ENCODE results near the gene MAST4. TPM values are rescaled to one million over a fixed set of nuclear protein-coding genes. Genes with fewer than 3 reads are reported as not detected.
A peak's percentile ranks its signal among the peaks of the same experiment; 100 is the strongest.

MAST4 gene
- total RNA-seq, 2 donors from 2014 or later, result 11.0 to 11.5 TPM

DNA sequence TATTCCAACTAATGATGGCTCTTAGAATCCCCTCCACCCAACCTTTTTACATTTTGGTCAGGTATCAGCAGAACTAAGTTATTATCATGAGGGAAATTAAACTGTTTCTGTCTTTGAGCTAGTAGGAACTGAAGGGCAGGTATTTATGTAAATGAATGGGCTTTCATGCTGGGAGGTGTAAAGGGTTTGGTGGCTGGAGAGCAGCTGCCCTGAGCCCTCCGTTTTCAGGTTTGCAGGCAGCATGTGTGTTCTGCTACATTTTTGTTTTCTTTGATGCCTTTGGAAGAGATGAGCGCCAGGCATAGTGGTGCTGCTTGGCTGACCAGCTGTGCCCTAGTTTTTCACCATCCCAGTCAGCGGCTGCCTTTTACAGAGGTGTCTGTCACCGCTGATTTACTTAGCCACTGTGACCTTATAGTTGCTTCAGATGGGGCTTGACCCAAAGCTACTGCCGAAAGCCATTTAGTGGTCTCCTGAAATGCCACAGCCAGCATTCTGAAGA lies 231.9 kb downstream of the MAST4 start:
- H3K27ac ChIP-seq (ENCODE audit: low read depth, low read length), result no peak overlapping the region
- H3K4me3 ChIP-seq (ENCODE audit: low read length), result peak overlapping the region; percentile 77
- peaks cover 20% of the 10 kb centered on the region for H3K4me1 ChIP-seq (ENCODE audit: control insufficient read depth, insufficient read depth, low read length)
- no peaks in the 10 kb centered on the region for H3K36me3 ChIP-seq (ENCODE audit: control insufficient read depth, insufficient read depth, low read length)
- peaks cover 15% of the 10 kb centered on the region for H3K27me3 Mint-ChIP-seq (ENCODE audit: insufficient read depth)
- H3K4me3 Mint-ChIP-seq, result peak overlapping the region; percentile 52
- peaks cover 26% of the 10 kb centered on the region for H3K27me3 ChIP-seq (ENCODE audit: control insufficient read depth, insufficient read depth, low read length, poor library complexity, severe bottlenecking)
- WGBS, 2 experiments (ENCODE audit: insufficient coverage in 1 of 2, insufficient read length in 1 of 2), result 9 to 10% methylated on average over 4 to 5 of the region's 5 CpGs
- H3K9ac ChIP-seq (ENCODE audit: extremely low read depth, low read length, poor library complexity, severe bottlenecking), result peak overlapping the region; percentile 27
- no peaks in the 10 kb centered on the region for H3K9me3 ChIP-seq (ENCODE audit: control insufficient read depth, low read length)
- H3K9me3 Mint-ChIP-seq, result no peaks in the 10 kb centered on the region
- H3K4me1 Mint-ChIP-seq, result peaks cover 46% of the 10 kb centered on the region
- no peaks in the 10 kb centered on the region for H3K36me3 Mint-ChIP-seq (ENCODE audit: low read depth)
- DNase-seq, result peak; percentile 77
- peak overlapping the region; percentile 42 for H3K27ac Mint-ChIP-seq
- TF ChIP-seq, protein P1, sequence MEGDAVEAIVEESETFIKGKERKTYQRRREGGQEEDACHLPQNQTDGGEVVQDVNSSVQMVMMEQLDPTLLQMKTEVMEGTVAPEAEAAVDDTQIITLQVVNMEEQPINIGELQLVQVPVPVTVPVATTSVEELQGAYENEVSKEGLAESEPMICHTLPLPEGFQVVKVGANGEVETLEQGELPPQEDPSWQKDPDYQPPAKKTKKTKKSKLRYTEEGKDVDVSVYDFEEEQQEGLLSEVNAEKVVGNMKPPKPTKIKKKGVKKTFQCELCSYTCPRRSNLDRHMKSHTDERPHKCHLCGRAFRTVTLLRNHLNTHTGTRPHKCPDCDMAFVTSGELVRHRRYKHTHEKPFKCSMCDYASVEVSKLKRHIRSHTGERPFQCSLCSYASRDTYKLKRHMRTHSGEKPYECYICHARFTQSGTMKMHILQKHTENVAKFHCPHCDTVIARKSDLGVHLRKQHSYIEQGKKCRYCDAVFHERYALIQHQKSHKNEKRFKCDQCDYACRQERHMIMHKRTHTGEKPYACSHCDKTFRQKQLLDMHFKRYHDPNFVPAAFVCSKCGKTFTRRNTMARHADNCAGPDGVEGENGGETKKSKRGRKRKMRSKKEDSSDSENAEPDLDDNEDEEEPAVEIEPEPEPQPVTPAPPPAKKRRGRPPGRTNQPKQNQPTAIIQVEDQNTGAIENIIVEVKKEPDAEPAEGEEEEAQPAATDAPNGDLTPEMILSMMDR (conservative IDR thresholded peaks at IDR 0.05), result no peak

GRCh38 chr5:66828548-66829357 lies 232.6 kb downstream of the MAST4 start:
- DNase-seq, result peak; percentile 89
- TF ChIP-seq, protein P1 (conservative IDR thresholded peaks at IDR 0.05), result no peak
- Mint-ChIP-seq H3K27me3 (ENCODE audit: insufficient read depth) (peaks cover 15% of the 10 kb centered on the region), H3K4me1 (peaks cover 45% of the 10 kb centered on the region), H3K27ac (peak overlapping the region; percentile 42), H3K4me3 (peak overlapping the region; percentile 52), H3K9me3 (no peaks in the 10 kb centered on the region), H3K36me3 (ENCODE audit: low read depth) (no peaks in the 10 kb centered on the region)
- Histone ChIP-seq H3K4me3 (ENCODE audit: low read length) (peak overlapping the region; percentile 77), H3K27me3 (ENCODE audit: control insufficient read depth, insufficient read depth, low read length, poor library complexity, severe bottlenecking) (peaks cover 24% of the 10 kb centered on the region), H3K4me1 (ENCODE audit: control insufficient read depth, insufficient read depth, low read length) (peaks cover 20% of the 10 kb centered on the region), H3K9me3 (ENCODE audit: control insufficient read depth, low read length) (no peaks in the 10 kb centered on the region), H3K9ac (ENCODE audit: extremely low read depth, low read length, poor library complexity, severe bottlenecking) (peak overlapping the region; percentile 27), H3K27ac (ENCODE audit: low read depth, low read length) (no peak overlapping the region), H3K36me3 (ENCODE audit: control insufficient read depth, insufficient read depth, low read length) (no peaks in the 10 kb centered on the region)
- WGBS, 2 experiments (ENCODE audit: insufficient coverage in 1 of 2, insufficient read length in 1 of 2), result 7 to 21% methylated on average over 18 to 21 of the region's 21 CpGs

DNA sequence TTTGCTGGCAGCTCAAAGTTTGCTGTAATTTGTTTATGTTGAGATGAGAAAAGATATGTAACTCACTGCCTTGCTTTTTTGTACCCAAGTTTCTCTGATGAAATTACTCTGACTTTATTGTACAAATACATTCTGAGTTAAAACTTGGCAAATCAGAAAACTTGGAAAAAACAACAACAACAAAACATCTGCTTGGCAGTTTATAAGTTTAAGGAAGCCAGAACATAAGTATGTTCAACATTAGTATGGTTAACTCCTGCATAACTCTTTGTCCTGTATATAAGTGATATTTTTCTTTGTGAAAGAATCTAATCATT lies 233.1 kb downstream of the MAST4 start:
- DNase-seq, result no peak
- H3K27me3 ChIP-seq (ENCODE audit: control insufficient read depth, insufficient read depth, low read length, poor library complexity, severe bottlenecking), result peaks cover 19% of the 10 kb centered on the region
- no peak overlapping the region for H3K9ac ChIP-seq (ENCODE audit: extremely low read depth, low read length, poor library complexity, severe bottlenecking)
- H3K36me3 Mint-ChIP-seq (ENCODE audit: low read depth), result no peaks in the 10 kb centered on the region
- H3K4me3 ChIP-seq (ENCODE audit: low read length), result peak overlapping the region; percentile 77
- peaks cover 45% of the 10 kb centered on the region for H3K4me1 Mint-ChIP-seq
- no peak overlapping the region for H3K27ac ChIP-seq (ENCODE audit: low read depth, low read length)
- peak overlapping the region; percentile 52 for H3K4me3 Mint-ChIP-seq
- H3K9me3 Mint-ChIP-seq, result no peaks in the 10 kb centered on the region
- peaks cover 20% of the 10 kb centered on the region for H3K4me1 ChIP-seq (ENCODE audit: control insufficient read depth, insufficient read depth, low read length)
- H3K36me3 ChIP-seq (ENCODE audit: control insufficient read depth, insufficient read depth, low read length), result no peaks in the 10 kb centered on the region
- no peaks in the 10 kb centered on the region for H3K9me3 ChIP-seq (ENCODE audit: control insufficient read depth, low read length)
- peaks cover 11% of the 10 kb centered on the region for H3K27me3 Mint-ChIP-seq (ENCODE audit: insufficient read depth)
- H3K27ac Mint-ChIP-seq, result no peak overlapping the region
- TF ChIP-seq, protein P1 (conservative IDR thresholded peaks at IDR 0.05), result no peak

Data from endodermal cell (in vitro differentiated cells).